ENCODE results near the gene ACADVL.

DNA sequence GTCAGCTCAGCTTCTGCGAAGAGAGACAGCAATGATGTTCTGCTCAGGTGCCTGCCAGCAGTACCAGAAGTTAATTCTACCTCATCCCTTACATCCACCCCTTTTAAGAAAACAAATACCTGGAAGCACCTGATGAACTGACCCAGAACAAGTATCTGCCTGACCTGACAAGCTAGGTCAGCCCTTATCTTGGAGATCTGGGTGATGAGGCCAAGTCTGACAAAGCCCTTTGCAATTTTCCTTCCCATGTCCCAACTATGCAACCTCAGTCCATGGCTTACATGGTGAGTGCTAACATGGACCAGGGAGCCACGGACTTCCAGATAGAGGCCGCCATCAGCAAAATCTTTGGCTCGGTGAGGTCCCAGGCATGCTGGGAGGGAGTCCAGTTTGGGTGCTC, 3.6 kb downstream of the ACADVL start:
- no peak for TF ChIP-seq POLR2AphosphoS5 (IDR thresholded peaks at IDR 0.05; ENCODE audit: low read depth, low read length)
- peak; percentile 42; the same call in 1 of the 2 replicates for TF ChIP-seq POLR2A (IDR thresholded peaks at IDR 0.05; ENCODE audit: low read depth, low read length)
- TF ChIP-seq TAF1 (IDR thresholded peaks at IDR 0.05; ENCODE audit: low read depth, low read length): no peak
- TF ChIP-seq SPI1 (IDR thresholded peaks at IDR 0.05; ENCODE audit: low read depth, low read length): no peak

Measured in GM12891 (cell line).